Measurements from ENCODE around the gene DHX34.

- TF ChIP-seq CTCF (IDR thresholded peaks at IDR 0.05; ENCODE audit: low read depth, low read length, missing input control) (no peak), SP1 (IDR thresholded peaks at IDR 0.05) (no peak), MAX (IDR thresholded peaks at IDR 0.05) (no peak), REST (IDR thresholded peaks at IDR 0.05) (no peak), RAD21 (IDR thresholded peaks at IDR 0.05) (no peak), ZBTB33 (IDR thresholded peaks at IDR 0.05) (no peak)
These were observed 56.1 kb downstream of the DHX34 start for GRCh38 chr19:47405197-47405550.
